ENCODE data around the gene HCAR3. TPM values are rescaled to one million over a fixed set of nuclear protein-coding genes. Genes with fewer than 3 reads are reported as not detected.

HCAR3 gene
- total and polyA plus RNA-seq, 2 experiments from 2014 or later, result not detected

- Histone ChIP-seq H3K9me2 (ENCODE audit: insufficient read depth) (no peaks in the 10 kb centered on the region), H3K27ac (ENCODE audit: low read depth) (no peak overlapping the region), H3K4me1 (ENCODE audit: insufficient read depth) (peaks cover 7% of the 10 kb centered on the region; the same call in 1 of the 2 replicates), H4K20me1 (replicated peaks; ENCODE audit: insufficient read depth) (no peaks in the 10 kb centered on the region), H2AFZ (peak overlapping the region; percentile 90), H3K4me3 (no peak overlapping the region), H3K4me2 (peak overlapping the region; percentile 45; the same call in 1 of the 2 replicates), H3F3A (replicated peaks; ENCODE audit: low read depth) (no peaks in the 10 kb centered on the region), H3K27me3 (ENCODE audit: insufficient read depth) (no peaks in the 10 kb centered on the region), H3K36me3 (ENCODE audit: insufficient read depth) (no peaks in the 10 kb centered on the region), H3K79me2 (replicated peaks; ENCODE audit: insufficient read depth) (no peaks in the 10 kb centered on the region)
- peaks cover 4% of the 10 kb centered on the region; the same call in 1 of the 3 replicates for H3K36me3 Mint-ChIP-seq (ENCODE audit: low read depth)
- peaks cover 4% of the 10 kb centered on the region; the same call in 1 of the 3 replicates for H3K9me3 Mint-ChIP-seq
- H3K27me3 Mint-ChIP-seq (ENCODE audit: insufficient read depth, low read depth, poor library complexity), result peaks cover 10% of the 10 kb centered on the region
- no peak overlapping the region for H3K4me3 Mint-ChIP-seq
- DNase-seq (ENCODE audit: low spot score) (peak; percentile 18), ATAC-seq (peak; percentile 81)
- peaks cover 6% of the 10 kb centered on the region for H3K4me1 Mint-ChIP-seq
- H3K27ac Mint-ChIP-seq, result 0 out of 2 replicates have a peak overlapping the region, but pooled peaks have one; percentile 5
- TF ChIP-seq EZH2 (IDR thresholded peaks at IDR 0.05; ENCODE audit: low read depth, unreplicated experiment) (no peak), ETS1 (IDR thresholded peaks at IDR 0.05) (no peak), ZNF114 (CRISPR knock-in tag; IDR thresholded peaks at IDR 0.05) (no peak), CTCF (conservative IDR thresholded peaks at IDR 0.05; ENCODE audit: low read depth in 2 of 2) (no peak), CREB1 (CRISPR knock-in tag; IDR thresholded peaks at IDR 0.05; ENCODE audit: low read depth) (no peak), ZNF462 (CRISPR knock-in tag; IDR thresholded peaks at IDR 0.05) (no peak)
Observed at GRCh38 chr12:122672515-122672914, 44.1 kb downstream of the HCAR3 start.
